ENCODE data around the gene CNGA4.

CNGA4 gene

GRCh38 chr11:6234387-6235107 is 4.3 kb upstream of the CNGA4 start, which contains the start of gene FHIP1B:
Gene FHIP1B, minus strand, starts transcription at chr11:6234636. Its CDS starts 10,120 bp downstream, at chr11:6224516.
- peak; percentile 100 for DNase-seq (ENCODE audit: low read depth)
- TF ChIP-seq, protein P1, sequence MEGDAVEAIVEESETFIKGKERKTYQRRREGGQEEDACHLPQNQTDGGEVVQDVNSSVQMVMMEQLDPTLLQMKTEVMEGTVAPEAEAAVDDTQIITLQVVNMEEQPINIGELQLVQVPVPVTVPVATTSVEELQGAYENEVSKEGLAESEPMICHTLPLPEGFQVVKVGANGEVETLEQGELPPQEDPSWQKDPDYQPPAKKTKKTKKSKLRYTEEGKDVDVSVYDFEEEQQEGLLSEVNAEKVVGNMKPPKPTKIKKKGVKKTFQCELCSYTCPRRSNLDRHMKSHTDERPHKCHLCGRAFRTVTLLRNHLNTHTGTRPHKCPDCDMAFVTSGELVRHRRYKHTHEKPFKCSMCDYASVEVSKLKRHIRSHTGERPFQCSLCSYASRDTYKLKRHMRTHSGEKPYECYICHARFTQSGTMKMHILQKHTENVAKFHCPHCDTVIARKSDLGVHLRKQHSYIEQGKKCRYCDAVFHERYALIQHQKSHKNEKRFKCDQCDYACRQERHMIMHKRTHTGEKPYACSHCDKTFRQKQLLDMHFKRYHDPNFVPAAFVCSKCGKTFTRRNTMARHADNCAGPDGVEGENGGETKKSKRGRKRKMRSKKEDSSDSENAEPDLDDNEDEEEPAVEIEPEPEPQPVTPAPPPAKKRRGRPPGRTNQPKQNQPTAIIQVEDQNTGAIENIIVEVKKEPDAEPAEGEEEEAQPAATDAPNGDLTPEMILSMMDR (conservative IDR thresholded peaks at IDR 0.05; ENCODE audit: low read depth, low read length) = no peak
- H3K4me3 ChIP-seq (ENCODE audit: low read depth, low read length) = peak within 1 kb of the TSS; percentile 87

DNA sequence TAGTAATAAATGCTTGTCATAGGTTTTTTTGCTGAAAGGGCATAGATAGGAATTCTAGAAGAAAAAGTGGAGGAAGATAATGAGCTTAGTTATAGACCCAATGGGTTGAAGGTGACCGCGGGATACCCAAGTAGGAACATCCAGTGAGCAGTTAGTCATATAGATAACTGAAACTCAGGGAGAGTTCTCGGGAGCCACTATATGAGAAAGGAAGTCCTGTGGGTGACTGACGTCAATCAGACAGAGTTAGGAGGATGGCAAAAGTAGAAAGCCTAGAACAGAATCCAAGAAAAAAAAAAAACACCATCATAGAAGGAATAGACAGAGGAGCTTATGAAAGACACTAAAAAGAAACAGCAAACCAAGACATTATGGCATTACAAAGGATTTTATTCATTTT is 1.6 kb upstream of the CNGA4 start:
- no peak for DNase-seq (ENCODE audit: low read depth)
- H3K4me3 ChIP-seq (ENCODE audit: low read depth, low read length) = no peak overlapping the region
- TF ChIP-seq, protein P1 (conservative IDR thresholded peaks at IDR 0.05; ENCODE audit: low read depth, low read length) = no peak

GRCh38 chr11:6237761-6238302 is 1.1 kb upstream of the CNGA4 start:
- TF ChIP-seq, protein P1 (conservative IDR thresholded peaks at IDR 0.05; ENCODE audit: low read depth, low read length) = no peak
- H3K4me3 ChIP-seq (ENCODE audit: low read depth, low read length) = no peak overlapping the region
- no peak for DNase-seq (ENCODE audit: low read depth)

- H3K4me3 ChIP-seq (ENCODE audit: low read depth, low read length) = no peak overlapping the region
- no peak for DNase-seq (ENCODE audit: low read depth)
- TF ChIP-seq, protein P1 (conservative IDR thresholded peaks at IDR 0.05; ENCODE audit: low read depth, low read length) = no peak
Observed at GRCh38 chr11:6240139-6240538, 1.2 kb downstream of the CNGA4 start.

DNA sequence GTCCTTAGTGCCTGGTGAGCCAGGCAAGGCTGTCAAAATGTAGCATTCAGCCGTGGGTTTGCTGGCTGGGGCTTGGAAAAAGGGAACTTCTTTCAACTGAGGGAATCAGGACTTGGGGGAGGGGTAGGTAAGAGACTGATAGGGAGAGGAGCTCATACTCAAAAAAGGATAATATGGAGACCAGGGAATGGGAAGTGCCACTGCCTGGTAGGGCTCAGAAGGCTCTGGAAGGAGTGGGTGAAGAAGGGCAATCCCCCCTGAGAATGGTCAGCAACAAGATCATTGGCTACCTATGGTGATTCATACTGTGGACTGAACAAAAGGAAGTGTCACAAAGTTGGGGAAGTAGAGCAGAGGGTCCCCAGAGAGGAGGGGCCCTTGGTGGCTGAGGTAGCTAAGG is 1.9 kb downstream of the CNGA4 start:
- no peak for DNase-seq (ENCODE audit: low read depth)
- TF ChIP-seq, protein P1 (conservative IDR thresholded peaks at IDR 0.05; ENCODE audit: low read depth, low read length) = no peak
- no peak overlapping the region for H3K4me3 ChIP-seq (ENCODE audit: low read depth, low read length)

DNA sequence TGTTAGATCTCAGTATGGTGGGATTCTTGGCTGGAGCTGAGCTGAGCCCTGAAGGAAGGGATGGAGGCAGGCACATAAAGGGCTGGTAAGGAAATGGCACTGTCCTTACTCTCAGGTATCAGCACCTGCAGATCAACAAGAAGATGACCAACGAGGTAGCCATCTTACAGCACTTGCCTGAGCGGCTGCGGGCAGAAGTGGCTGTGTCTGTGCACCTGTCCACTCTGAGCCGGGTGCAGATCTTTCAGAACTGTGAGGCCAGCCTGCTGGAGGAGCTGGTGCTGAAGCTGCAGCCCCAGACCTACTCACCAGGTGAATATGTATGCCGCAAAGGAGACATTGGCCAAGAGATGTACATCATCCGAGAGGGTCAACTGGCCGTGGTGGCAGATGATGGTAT is 2.4 kb downstream of the CNGA4 start:
- DNase-seq (ENCODE audit: low read depth) = no peak
- TF ChIP-seq, protein P1 (conservative IDR thresholded peaks at IDR 0.05; ENCODE audit: low read depth, low read length) = no peak
- no peak overlapping the region for H3K4me3 ChIP-seq (ENCODE audit: low read depth, low read length)

GRCh38 chr11:6245536-6245935 is 6.6 kb downstream of the CNGA4 start:
- TF ChIP-seq, protein P1 (conservative IDR thresholded peaks at IDR 0.05; ENCODE audit: low read depth, low read length) = no peak
- no peak for DNase-seq (ENCODE audit: low read depth)
- no peak overlapping the region for H3K4me3 ChIP-seq (ENCODE audit: low read depth, low read length)

All from choroid plexus epithelial cell (primary cell).